SK-N-SH treated with all-trans-retinoic acid at 6 μM for 48 hours (cell line): ENCODE measurements around the gene KIAA0513.

Experiments
- ATAC-seq: fragments of 200-7000 bp; cut with Tn5 transposase; 3 replicates; pipeline ENCODE4 v1.9.1; 2020; ENCODE audit warnings: mild to moderate bottlenecking, moderate library complexity
- ARNTL ChIP-seq: fragments of 450-650 bp; formaldehyde crosslinking; IDR thresholded peaks from 2 replicates; pipeline ENCODE4 v1.5.0; 2020; ENCODE audit warnings: low read depth, mild to moderate bottlenecking, moderate library complexity, borderline replicate concordance
- BACH2 ChIP-seq: fragments of 250-450 bp; sonication (Bioruptor Pico); IDR thresholded peaks from 2 replicates; pipeline ENCODE4 v1.9.0; 2021; ENCODE audit warnings: mild to moderate bottlenecking, borderline replicate concordance
- CSDC2 ChIP-seq: fragments of 250-450 bp; sonication (Bioruptor Pico); IDR thresholded peaks from 2 replicates; pipeline ENCODE4 v1.5.0; 2020; ENCODE audit warnings: mild to moderate bottlenecking, moderate library complexity
- ESRRG ChIP-seq: fragments of 250-450 bp; sonication (Bioruptor Pico); IDR thresholded peaks from 2 replicates; pipeline ENCODE4 v1.6.1; 2021; ENCODE audit warnings: mild to moderate bottlenecking
- GLIS3 ChIP-seq: fragments of 250-450 bp; sonication (Bioruptor Pico); IDR thresholded peaks from 2 replicates; pipeline ENCODE4 v1.5.0; 2020; ENCODE audit warnings: mild to moderate bottlenecking, moderate library complexity
- ISL1 ChIP-seq: fragments of 250-450 bp; sonication (Bioruptor Pico); IDR thresholded peaks from 2 replicates; pipeline ENCODE4 v2.1.2; 2022; ENCODE audit warnings: mild to moderate bottlenecking, moderate library complexity
- OSR1 ChIP-seq: fragments of 250-450 bp; sonication (Bioruptor Pico); IDR thresholded peaks from 2 replicates; pipeline ENCODE4 v1.8.0; 2022; ENCODE audit warnings: moderate library complexity, mild to moderate bottlenecking, inconsistent platforms
- PPARA ChIP-seq: fragments of 250-450 bp; sonication (Bioruptor Pico); IDR thresholded peaks from 2 replicates; pipeline ENCODE4 v1.5.0; 2020; ENCODE audit warnings: mild to moderate bottlenecking, borderline replicate concordance
- RARB ChIP-seq: fragments of 250-450 bp; sonication (Bioruptor Pico); IDR thresholded peaks from 2 replicates; pipeline ENCODE4 v1.8.0; 2021; ENCODE audit warnings: mild to moderate bottlenecking, moderate library complexity
- TCF4 ChIP-seq: fragments of 250-450 bp; sonication (Bioruptor Pico); IDR thresholded peaks from 2 replicates; pipeline ENCODE4 v1.8.0; 2021; ENCODE audit warnings: mild to moderate bottlenecking, moderate library complexity, borderline replicate concordance
- TOX ChIP-seq: fragments of 250-450 bp; sonication (Bioruptor Pico); IDR thresholded peaks from 2 replicates; pipeline ENCODE4 v1.8.0; 2021; ENCODE audit warnings: mild to moderate bottlenecking, moderate library complexity, borderline replicate concordance
- ZC3H10 ChIP-seq: fragments of 250-450 bp; sonication (Bioruptor Pico); IDR thresholded peaks from 2 replicates; pipeline ENCODE4 v1.5.1; 2021; ENCODE audit warnings: mild to moderate bottlenecking, moderate library complexity
- ZFP3 ChIP-seq: fragments of 250-450 bp; sonication (Bioruptor Pico); IDR thresholded peaks from 2 replicates; pipeline ENCODE4 v1.5.0; 2020; ENCODE audit warnings: mild to moderate bottlenecking, moderate library complexity
- ZNF565 ChIP-seq: fragments of 450-650 bp; formaldehyde crosslinking; conservative IDR thresholded peaks from 2 replicates; pipeline ENCODE4 v1.5.0; 2020; ENCODE audit warnings: low read depth, mild to moderate bottlenecking, moderate library complexity
- ZNF70 ChIP-seq: fragments of 450-650 bp; formaldehyde crosslinking; IDR thresholded peaks from 2 replicates; pipeline ENCODE4 v1.5.0; 2020; ENCODE audit warnings: mild to moderate bottlenecking, moderate library complexity
- ZNF8 ChIP-seq: fragments of 450-650 bp; formaldehyde crosslinking; IDR thresholded peaks from 2 replicates; pipeline ENCODE4 v1.5.0; 2020; ENCODE audit warnings: mild to moderate bottlenecking, moderate library complexity
- TF ChIP-seq, protein P1 (sequence below): fragments of 250-450 bp; sonication (Bioruptor Pico); IDR thresholded peaks from 2 replicates; pipeline ENCODE4 v1.5.0; 2020; ENCODE audit warnings: mild to moderate bottlenecking, moderate library complexity
- TF ChIP-seq, protein P2 (sequence below): fragments of 250-450 bp; sonication (Bioruptor Pico); IDR thresholded peaks from 2 replicates; pipeline ENCODE4 v1.5.1; 2021; ENCODE audit warnings: mild to moderate bottlenecking, moderate library complexity
- TF ChIP-seq, protein P3 (sequence below): fragments of 250-450 bp; sonication (Bioruptor Pico); IDR thresholded peaks from 2 replicates; pipeline ENCODE4 v1.8.0; 2021; ENCODE audit warnings: low read depth, mild to moderate bottlenecking, moderate library complexity, borderline replicate concordance
- TF ChIP-seq, protein P4 (sequence below): fragments of 250-450 bp; sonication (Bioruptor Pico); IDR thresholded peaks from 2 replicates; pipeline ENCODE4 v1.5.1; 2020; ENCODE audit warnings: low read depth, mild to moderate bottlenecking, moderate library complexity
- TF ChIP-seq, protein P5 (sequence below): fragments of 250-450 bp; sonication (Bioruptor Pico); IDR thresholded peaks from 2 replicates; pipeline ENCODE4 v1.8.0; 2020; ENCODE audit warnings: mild to moderate bottlenecking, moderate library complexity, borderline replicate concordance

KIAA0513 gene

DNA sequence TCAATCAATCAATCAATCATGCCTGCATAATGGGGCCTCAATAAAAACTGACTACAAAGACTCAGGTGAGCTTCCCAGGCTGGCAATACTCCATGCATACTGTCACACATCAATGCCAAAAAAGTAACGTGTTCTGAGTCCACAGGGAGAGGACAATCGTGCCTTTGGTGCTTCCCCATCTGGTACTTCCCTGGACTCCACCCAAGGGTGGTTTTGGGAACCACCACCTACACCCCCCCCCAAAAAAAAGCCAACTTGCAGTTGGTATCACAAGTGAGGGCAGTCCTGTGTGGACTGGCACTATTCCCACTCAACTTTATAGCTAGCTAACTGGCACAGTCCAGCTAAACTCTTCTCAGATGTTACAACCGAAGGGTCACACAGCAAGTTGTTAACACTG lies 19.3 kb upstream of the KIAA0513 start:
- no peak for TF ChIP-seq TCF4 (CRISPR knock-in tag)
- TF ChIP-seq OSR1 (CRISPR knock-in tag), result no peak
- TF ChIP-seq GLIS3 (CRISPR knock-in tag), result no peak
- no peak for TF ChIP-seq TOX (CRISPR knock-in tag)
- TF ChIP-seq, protein P1, sequence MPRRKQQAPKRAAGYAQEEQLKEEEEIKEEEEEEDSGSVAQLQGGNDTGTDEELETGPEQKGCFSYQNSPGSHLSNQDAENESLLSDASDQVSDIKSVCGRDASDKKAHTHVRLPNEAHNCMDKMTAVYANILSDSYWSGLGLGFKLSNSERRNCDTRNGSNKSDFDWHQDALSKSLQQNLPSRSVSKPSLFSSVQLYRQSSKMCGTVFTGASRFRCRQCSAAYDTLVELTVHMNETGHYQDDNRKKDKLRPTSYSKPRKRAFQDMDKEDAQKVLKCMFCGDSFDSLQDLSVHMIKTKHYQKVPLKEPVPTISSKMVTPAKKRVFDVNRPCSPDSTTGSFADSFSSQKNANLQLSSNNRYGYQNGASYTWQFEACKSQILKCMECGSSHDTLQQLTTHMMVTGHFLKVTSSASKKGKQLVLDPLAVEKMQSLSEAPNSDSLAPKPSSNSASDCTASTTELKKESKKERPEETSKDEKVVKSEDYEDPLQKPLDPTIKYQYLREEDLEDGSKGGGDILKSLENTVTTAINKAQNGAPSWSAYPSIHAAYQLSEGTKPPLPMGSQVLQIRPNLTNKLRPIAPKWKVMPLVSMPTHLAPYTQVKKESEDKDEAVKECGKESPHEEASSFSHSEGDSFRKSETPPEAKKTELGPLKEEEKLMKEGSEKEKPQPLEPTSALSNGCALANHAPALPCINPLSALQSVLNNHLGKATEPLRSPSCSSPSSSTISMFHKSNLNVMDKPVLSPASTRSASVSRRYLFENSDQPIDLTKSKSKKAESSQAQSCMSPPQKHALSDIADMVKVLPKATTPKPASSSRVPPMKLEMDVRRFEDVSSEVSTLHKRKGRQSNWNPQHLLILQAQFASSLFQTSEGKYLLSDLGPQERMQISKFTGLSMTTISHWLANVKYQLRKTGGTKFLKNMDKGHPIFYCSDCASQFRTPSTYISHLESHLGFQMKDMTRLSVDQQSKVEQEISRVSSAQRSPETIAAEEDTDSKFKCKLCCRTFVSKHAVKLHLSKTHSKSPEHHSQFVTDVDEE (CRISPR knock-in tag), result no peak
- no peak for TF ChIP-seq ZNF8 (CRISPR knock-in tag)
- no peak for TF ChIP-seq ARNTL (CRISPR knock-in tag)
- TF ChIP-seq ISL1 (CRISPR knock-in tag), result no peak
- no peak for TF ChIP-seq RARB
- no peak for TF ChIP-seq PPARA (CRISPR knock-in tag)
- no peak for TF ChIP-seq ESRRG
- no peak for TF ChIP-seq ZNF70
- no peak for TF ChIP-seq CSDC2
- ATAC-seq, result no peak

DNA sequence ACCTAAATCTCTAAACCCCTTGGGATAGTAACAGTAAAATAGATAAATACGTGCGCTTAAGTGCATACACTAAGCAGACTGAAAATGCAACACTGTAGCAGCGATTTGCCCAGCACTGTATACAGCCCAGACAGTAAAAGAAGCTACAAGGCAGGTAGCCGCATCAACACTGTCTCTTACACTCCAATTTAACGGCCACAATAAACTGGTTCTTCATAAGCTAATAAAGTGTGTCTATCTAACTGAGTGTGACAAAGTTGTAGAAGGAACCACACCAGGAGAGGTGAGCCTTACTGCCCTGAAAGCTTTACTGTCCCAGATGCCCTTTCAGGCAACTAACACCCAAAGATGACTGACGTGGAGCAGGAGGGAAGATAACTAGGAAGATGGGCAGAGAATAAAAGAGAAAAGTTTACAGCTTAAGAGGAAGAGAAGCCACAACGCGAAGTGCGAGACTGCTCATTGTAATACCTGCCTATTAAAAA lies 17.1 kb upstream of the KIAA0513 start:
- TF ChIP-seq, protein P2, sequence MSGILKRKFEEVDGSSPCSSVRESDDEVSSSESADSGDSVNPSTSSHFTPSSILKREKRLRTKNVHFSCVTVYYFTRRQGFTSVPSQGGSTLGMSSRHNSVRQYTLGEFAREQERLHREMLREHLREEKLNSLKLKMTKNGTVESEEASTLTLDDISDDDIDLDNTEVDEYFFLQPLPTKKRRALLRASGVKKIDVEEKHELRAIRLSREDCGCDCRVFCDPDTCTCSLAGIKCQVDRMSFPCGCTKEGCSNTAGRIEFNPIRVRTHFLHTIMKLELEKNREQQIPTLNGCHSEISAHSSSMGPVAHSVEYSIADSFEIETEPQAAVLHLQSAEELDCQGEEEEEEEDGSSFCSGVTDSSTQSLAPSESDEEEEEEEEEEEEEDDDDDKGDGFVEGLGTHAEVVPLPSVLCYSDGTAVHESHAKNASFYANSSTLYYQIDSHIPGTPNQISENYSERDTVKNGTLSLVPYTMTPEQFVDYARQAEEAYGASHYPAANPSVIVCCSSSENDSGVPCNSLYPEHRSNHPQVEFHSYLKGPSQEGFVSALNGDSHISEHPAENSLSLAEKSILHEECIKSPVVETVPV (CRISPR knock-in tag), result no peak
- no peak for TF ChIP-seq BACH2
- no peak for TF ChIP-seq ZNF70
- TF ChIP-seq, protein P3, sequence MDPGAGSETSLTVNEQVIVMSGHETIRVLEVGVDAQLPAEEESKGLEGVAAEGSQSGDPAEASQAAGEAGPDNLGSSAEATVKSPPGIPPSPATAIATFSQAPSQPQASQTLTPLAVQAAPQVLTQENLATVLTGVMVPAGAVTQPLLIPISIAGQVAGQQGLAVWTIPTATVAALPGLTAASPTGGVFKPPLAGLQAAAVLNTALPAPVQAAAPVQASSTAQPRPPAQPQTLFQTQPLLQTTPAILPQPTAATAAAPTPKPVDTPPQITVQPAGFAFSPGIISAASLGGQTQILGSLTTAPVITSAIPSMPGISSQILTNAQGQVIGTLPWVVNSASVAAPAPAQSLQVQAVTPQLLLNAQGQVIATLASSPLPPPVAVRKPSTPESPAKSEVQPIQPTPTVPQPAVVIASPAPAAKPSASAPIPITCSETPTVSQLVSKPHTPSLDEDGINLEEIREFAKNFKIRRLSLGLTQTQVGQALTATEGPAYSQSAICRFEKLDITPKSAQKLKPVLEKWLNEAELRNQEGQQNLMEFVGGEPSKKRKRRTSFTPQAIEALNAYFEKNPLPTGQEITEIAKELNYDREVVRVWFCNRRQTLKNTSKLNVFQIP, result no peak
- TF ChIP-seq, protein P4, sequence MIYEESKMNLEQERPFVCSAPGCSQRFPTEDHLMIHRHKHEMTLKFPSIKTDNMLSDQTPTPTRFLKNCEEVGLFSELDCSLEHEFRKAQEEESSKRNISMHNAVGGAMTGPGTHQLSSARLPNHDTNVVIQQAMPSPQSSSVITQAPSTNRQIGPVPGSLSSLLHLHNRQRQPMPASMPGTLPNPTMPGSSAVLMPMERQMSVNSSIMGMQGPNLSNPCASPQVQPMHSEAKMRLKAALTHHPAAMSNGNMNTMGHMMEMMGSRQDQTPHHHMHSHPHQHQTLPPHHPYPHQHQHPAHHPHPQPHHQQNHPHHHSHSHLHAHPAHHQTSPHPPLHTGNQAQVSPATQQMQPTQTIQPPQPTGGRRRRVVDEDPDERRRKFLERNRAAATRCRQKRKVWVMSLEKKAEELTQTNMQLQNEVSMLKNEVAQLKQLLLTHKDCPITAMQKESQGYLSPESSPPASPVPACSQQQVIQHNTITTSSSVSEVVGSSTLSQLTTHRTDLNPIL, result no peak
- no peak for TF ChIP-seq ARNTL (CRISPR knock-in tag)
- no peak for TF ChIP-seq GLIS3 (CRISPR knock-in tag)
- no peak for TF ChIP-seq CSDC2
- TF ChIP-seq ZNF8 (CRISPR knock-in tag), result no peak
- TF ChIP-seq ZC3H10, result no peak
- no peak for TF ChIP-seq ZFP3
- TF ChIP-seq OSR1 (CRISPR knock-in tag), result no peak
- TF ChIP-seq, protein P1 (CRISPR knock-in tag), result no peak
- TF ChIP-seq, protein P5, sequence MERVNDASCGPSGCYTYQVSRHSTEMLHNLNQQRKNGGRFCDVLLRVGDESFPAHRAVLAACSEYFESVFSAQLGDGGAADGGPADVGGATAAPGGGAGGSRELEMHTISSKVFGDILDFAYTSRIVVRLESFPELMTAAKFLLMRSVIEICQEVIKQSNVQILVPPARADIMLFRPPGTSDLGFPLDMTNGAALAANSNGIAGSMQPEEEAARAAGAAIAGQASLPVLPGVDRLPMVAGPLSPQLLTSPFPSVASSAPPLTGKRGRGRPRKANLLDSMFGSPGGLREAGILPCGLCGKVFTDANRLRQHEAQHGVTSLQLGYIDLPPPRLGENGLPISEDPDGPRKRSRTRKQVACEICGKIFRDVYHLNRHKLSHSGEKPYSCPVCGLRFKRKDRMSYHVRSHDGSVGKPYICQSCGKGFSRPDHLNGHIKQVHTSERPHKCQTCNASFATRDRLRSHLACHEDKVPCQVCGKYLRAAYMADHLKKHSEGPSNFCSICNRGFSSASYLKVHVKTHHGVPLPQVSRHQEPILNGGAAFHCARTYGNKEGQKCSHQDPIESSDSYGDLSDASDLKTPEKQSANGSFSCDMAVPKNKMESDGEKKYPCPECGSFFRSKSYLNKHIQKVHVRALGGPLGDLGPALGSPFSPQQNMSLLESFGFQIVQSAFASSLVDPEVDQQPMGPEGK (CRISPR knock-in tag), result no peak
- TF ChIP-seq PPARA (CRISPR knock-in tag), result no peak
- TF ChIP-seq TCF4 (CRISPR knock-in tag), result no peak
- no peak for TF ChIP-seq ZNF565
- no peak for TF ChIP-seq RARB
- no peak for TF ChIP-seq ESRRG
- ATAC-seq, result no peak; the same call in 2 of the 3 replicates
